ENCODE results near the gene ANKRD63.

The ANKRD63 gene

GRCh38 chr15:40244961-40245523 lies 37.8 kb downstream of the ANKRD63 start:
- TF ChIP-seq CTCF (IDR thresholded peaks at IDR 0.05; ENCODE audit: low read depth, low read length) = no peak
- DNase-seq = no peak
- H3K27me3 ChIP-seq = no peaks in the 10 kb centered on the region
- H3K4me1 ChIP-seq = peaks cover 10% of the 10 kb centered on the region
- H3K36me3 ChIP-seq = no peaks in the 10 kb centered on the region
- H3K4me3 ChIP-seq (ENCODE audit: low read depth, low read length) = no peak overlapping the region
- no peaks in the 10 kb centered on the region for H3K9me3 ChIP-seq

- H3K4me1 ChIP-seq = no peaks in the 10 kb centered on the region; the same call in 1 of the 2 replicates
- no peaks in the 10 kb centered on the region for H3K36me3 ChIP-seq
- no peak for TF ChIP-seq CTCF (IDR thresholded peaks at IDR 0.05; ENCODE audit: low read depth, low read length)
- no peak for DNase-seq
- H3K9me3 ChIP-seq = no peaks in the 10 kb centered on the region
- no peak overlapping the region for H3K4me3 ChIP-seq (ENCODE audit: low read depth, low read length)
- no peaks in the 10 kb centered on the region for H3K27me3 ChIP-seq
Measured at GRCh38 chr15:40243126-40243810, 39.6 kb downstream of the ANKRD63 start.

- Histone ChIP-seq H3K4me1 (no peaks in the 10 kb centered on the region; the same call in 1 of the 2 replicates), H3K4me3 (ENCODE audit: low read depth, low read length) (no peak overlapping the region), H3K36me3 (no peaks in the 10 kb centered on the region), H3K9me3 (no peaks in the 10 kb centered on the region), H3K27me3 (no peaks in the 10 kb centered on the region)
- no peak for TF ChIP-seq CTCF (IDR thresholded peaks at IDR 0.05; ENCODE audit: low read depth, low read length)
- no peak for DNase-seq
Measured at GRCh38 chr15:40242601-40243000, 40.3 kb downstream of the ANKRD63 start.

GRCh38 chr15:40242213-40242599 lies 40.7 kb downstream of the ANKRD63 start:
- H3K4me1 ChIP-seq = no peaks in the 10 kb centered on the region; the same call in 1 of the 2 replicates
- no peak overlapping the region for H3K4me3 ChIP-seq (ENCODE audit: low read depth, low read length)
- TF ChIP-seq CTCF (IDR thresholded peaks at IDR 0.05; ENCODE audit: low read depth, low read length) = no peak

GRCh38 chr15:40241269-40242212 lies 41.3 kb downstream of the ANKRD63 start:
- Histone ChIP-seq H3K4me3 (ENCODE audit: low read depth, low read length) (no peak overlapping the region), H3K4me1 (no peaks in the 10 kb centered on the region; the same call in 1 of the 2 replicates), H3K36me3 (no peaks in the 10 kb centered on the region), H3K27me3 (no peaks in the 10 kb centered on the region), H3K9me3 (no peaks in the 10 kb centered on the region)
- no peak for DNase-seq
- no peak for TF ChIP-seq CTCF (IDR thresholded peaks at IDR 0.05; ENCODE audit: low read depth, low read length)

More at GRCh38 chr15:40242213-40242599, 40.7 kb downstream of the ANKRD63 start:
- Histone ChIP-seq H3K36me3 (no peaks in the 10 kb centered on the region), H3K27me3 (no peaks in the 10 kb centered on the region), H3K9me3 (no peaks in the 10 kb centered on the region)
- DNase-seq = no peak

All from BE2C (cell line).